Measurements from ENCODE around the gene IQGAP2.

Gene IQGAP2

DNA sequence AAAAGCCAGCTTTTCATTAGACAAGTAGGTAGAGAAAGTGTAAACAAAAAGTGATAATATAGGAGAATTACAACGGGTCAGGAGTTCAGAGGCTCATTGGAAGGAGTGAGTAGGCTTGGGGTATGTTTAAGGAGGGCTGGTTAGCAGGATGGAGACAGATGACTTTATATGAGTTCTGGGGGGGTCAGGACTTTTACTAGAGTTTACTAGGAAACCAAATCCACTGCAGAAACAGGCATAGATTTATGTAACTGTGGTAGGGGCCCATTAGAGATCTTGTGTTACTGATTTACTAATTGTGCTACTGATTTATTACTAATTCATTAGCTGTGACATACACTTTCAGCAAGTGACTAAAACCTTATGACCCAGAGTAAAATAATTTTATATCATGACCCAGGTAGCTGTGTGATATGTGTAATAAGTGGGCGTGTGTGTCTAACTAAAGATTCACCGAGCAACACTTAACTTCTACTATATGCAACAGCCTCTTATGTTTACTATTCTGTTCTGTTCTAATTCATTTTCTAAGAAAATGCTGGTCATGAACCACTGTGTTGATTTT, 73.5 kb downstream of the IQGAP2 start:
- DNase-seq (ENCODE audit: low read depth) = no peak

GRCh38 chr5:76477061-76477460, 74.0 kb downstream of the IQGAP2 start:
- no peak for DNase-seq (ENCODE audit: low read depth)

- no peak for DNase-seq (ENCODE audit: low read depth)
Measured at GRCh38 chr5:76477571-76477970, 74.5 kb downstream of the IQGAP2 start.

DNA sequence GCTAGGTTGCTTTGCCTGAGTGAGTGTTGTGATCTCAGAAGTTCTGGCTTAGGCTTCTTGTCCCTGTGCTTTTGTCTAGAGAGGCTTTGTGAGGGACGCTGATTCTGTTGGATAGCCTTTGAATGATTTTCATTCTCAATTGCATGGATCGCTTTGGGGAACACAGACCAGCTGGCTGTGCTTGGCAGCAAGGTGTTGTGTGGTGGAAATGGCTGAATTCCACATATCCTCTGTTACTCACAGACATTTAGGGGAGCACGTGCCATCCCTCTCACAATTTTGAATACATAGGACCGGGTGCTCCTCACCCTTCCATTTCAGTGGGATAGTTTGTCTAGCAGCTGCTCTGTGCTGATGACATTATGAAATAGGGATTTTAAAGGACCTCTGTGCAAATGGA, 76.2 kb downstream of the IQGAP2 start:
- DNase-seq (ENCODE audit: low read depth) = no peak

GRCh38 chr5:76479973-76480667, 77.0 kb downstream of the IQGAP2 start:
- DNase-seq (ENCODE audit: low read depth) = no peak

- no peak for DNase-seq (ENCODE audit: low read depth)
Measured at GRCh38 chr5:76482984-76483383, 79.9 kb downstream of the IQGAP2 start.

DNA sequence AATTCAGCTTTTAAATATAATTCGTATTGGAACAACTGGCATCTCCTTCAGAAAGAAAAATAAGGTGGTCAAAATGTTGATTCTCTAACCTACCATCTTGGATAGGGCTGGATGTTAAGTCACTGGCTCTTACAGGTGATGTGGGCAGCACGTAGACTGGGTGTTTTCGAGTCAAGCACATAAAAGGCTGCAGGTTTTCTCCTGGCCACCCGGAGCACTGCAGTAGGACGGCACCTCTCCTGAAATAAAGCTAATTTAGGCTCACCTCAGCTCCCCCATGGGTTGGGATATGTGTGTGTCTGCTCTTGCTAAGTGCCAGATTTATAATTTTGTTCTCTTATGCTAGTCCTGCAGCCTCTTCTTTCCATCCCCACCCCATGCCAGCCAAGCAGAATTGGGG, 80.3 kb downstream of the IQGAP2 start:
- DNase-seq (ENCODE audit: low read depth) = no peak

DNA sequence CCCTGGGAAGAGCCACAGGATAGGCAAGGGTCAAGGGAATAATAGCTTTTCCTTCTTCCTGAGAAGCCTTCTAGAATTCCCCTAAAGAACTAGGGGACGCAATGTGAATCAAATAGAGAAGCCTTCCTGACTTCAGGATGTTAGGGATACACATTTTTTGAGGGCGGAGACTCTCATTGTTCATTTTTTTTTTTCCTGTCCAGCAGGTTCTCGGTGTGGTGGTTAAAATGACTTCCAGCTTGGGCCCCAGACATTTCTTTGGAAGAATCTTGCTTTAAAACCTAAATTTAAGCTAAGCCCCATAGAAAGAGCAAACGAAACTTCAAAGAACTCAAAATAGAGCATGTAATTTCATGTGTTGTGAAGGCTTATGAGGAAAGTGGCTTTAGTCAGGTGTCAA, 80.8 kb downstream of the IQGAP2 start:
- no peak for DNase-seq (ENCODE audit: low read depth)

- no peak for DNase-seq (ENCODE audit: low read depth)
Measured at GRCh38 chr5:76485511-76485910, 82.4 kb downstream of the IQGAP2 start.

DNA sequence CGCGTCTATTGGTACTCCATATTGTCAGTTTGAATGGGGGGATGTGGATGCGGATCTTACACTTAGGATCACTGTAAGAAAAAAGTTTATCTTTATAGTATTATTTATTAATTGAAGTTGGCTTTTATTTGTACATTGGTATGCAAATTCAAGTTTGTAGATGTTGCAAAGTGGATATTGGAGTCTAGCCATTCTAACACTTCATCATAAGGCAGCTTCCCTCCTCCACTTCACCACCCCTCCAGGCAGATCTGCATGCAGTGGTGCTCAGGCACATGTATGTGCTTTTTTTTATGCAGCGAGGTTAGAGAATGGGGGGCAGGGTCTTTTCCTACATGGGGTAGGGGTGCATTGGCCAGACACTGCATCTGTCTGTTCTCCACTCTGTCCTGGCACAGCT, 84.3 kb downstream of the IQGAP2 start:
- DNase-seq (ENCODE audit: low read depth) = no peak

DNA sequence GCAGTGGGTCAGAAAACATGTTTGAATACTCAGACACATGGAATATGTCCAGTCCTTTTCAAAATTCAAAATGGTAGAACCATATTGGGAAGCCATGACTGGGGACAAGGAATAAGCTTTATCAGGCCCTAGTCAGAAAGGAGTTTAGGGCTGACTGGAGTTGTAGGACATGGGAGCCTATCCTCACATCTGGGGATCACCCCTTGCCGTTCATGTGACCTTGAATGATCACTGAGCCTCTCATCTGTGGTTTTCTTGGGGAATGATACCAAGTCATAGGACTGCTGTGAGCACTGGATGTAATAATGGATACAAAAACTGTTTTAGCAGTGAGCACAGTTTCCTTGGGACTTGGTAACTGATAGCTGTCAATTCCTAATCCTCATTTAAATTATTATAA, 84.7 kb downstream of the IQGAP2 start:
- DNase-seq (ENCODE audit: low read depth) = no peak

DNA sequence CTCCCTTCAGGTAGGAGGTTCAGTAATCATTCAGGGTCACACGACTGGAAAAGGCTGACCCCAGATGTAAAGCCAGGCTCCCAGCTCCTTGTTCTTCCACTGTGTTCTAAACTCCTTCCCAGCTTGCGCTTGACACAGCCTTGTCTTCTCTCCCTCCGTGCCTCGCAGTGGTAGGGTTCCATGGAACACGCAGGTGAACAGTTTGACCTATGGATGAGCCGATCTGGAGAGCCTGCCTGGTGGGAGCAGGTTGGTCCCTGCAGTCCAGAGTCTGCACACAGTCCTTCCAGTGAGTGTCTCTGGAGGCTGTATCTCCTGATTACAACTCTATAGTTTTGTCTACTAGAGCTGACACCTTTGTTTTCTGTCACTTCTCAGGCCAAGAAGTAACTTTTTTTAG, 85.9 kb downstream of the IQGAP2 start:
- no peak for DNase-seq (ENCODE audit: low read depth)

DNA sequence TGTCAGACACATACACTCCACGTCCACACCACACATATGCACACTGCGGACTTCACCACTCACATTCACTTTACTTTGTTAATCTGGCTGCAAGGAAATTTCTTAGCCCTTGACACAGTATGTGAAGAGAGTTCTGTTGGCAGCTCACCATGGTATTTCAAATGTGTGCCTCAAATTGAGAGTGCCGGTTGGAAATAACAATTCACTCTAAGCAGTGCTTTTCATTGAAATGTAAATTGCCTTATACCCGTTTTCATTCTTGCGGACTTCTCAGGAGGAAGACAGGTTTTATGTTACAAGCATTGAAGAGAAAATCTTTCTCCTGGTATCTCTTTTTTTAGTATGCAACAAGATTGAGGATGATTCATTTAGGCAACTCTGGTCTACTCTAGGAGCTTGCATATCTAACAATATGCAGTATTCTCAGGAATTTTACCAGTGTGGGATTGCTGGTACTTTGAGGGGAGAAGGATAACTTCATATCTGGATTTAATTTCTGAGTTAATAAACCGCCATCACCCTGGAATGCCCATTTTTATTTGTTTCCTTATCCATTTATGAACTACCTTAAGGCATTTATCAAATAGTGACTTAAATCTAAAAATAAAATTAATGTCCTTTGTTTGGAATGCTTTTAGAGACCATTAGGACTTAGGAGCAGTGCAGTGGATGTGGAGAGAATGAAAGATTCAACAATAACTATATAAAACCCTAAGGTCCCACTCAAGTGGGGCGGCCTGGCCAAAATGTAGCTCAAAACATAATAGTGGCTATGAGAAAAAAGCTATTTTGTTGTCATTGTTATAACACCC, 87.0 kb downstream of the IQGAP2 start:
- DNase-seq (ENCODE audit: low read depth) = no peak

GRCh38 chr5:76490960-76491359, 87.9 kb downstream of the IQGAP2 start:
- no peak for DNase-seq (ENCODE audit: low read depth)

DNA sequence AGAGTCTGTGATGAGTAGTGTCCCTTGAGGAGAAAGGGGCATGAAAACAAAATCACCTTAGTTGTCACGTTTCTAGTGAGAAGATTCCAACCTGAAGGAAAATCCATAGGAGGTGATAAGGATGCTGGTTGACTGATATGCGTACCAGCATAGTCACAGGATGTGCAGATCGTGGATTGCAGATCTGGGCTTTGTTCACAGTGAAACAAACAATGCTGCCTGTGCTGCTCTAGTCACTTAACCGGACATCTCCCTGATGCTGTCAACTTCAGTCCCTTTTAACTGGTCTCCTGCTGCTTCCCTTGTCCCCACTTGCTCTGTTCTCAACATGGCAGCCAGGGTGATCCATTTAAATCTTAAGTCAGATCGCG, 89.7 kb downstream of the IQGAP2 start:
- DNase-seq (ENCODE audit: low read depth) = no peak

GRCh38 chr5:76493190-76493837, 90.2 kb downstream of the IQGAP2 start:
- DNase-seq (ENCODE audit: low read depth) = no peak

DNA sequence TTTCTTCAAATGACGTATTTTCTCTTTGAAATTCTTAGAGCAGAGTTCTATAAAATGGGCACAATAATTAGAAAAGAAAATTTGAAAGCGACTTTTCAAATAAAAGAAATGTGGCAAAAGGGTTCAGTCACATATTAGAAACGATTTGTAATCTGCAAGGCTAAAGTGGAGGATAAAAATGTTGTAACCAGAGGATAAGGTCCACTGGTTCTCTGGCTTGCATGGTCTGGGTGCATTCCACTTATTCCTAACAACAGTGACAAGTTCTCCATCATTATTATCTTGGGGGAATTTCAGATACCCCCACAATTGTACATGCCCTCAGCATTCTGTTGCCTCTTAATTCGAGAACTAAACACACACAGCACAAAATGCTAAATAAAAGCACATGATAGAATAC, 91.1 kb downstream of the IQGAP2 start:
- no peak for DNase-seq (ENCODE audit: low read depth)

- DNase-seq (ENCODE audit: low read depth) = no peak
Measured at GRCh38 chr5:76495870-76496269, 92.8 kb downstream of the IQGAP2 start.

DNA sequence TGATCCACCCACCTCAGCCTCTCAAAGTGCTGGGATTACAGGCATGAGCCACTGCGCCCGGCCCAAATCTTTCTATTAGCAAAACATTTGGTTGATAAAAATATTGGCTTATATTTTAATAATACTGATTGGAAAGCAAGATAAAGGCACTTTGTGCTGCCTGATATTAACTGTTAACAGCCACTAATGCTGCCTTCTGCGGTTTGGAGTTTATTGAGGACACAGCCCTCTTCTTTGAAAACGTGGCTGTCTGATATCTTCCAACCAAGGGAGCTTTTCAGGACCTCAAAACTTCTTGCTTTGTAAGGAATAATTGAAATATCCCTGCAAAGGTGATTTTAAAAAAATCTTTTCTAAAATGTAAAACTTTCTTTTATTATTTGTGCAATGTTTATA, 94.0 kb downstream of the IQGAP2 start:
- no peak for DNase-seq (ENCODE audit: low read depth)

- no peak for DNase-seq (ENCODE audit: low read depth)
Measured at GRCh38 chr5:76497986-76498717, 95.1 kb downstream of the IQGAP2 start.

- no peak for DNase-seq (ENCODE audit: low read depth)
Measured at GRCh38 chr5:76499507-76500161, 96.5 kb downstream of the IQGAP2 start.

All from activated T-helper 9 cell treated with anti-CD3 and anti-CD28 coated beads, Interleukin-2, amount 50 U/mL, for 16 hours (primary cell).